Epithelial cell of proximal tubule (primary cell): ENCODE data around the gene DAAM2. TPM values are rescaled to one million over a fixed set of nuclear protein-coding genes. Genes with fewer than 3 reads are reported as not detected.

Experiments
- DNase-seq: peaks from one replicate; pipeline ENCODE4 v3.0.0-alpha.2; 2011; ENCODE audit warnings: low read depth
- H3K4me3 ChIP-seq: 2 replicates; pipeline ENCODE4 v1.5.1; 2011; ENCODE audit warnings: low read depth, mild to moderate bottlenecking, low read length
- CTCF ChIP-seq: conservative IDR thresholded peaks from 2 replicates; pipeline ENCODE4 v1.5.1; 2012; ENCODE audit warnings: low read depth, mild to moderate bottlenecking, low read length
- total RNA-seq: library from RNA; depleted of rRNA; stranded (reverse); fragments of >200 nt; gene quantifications from 2 replicates; pipeline ENCODE4 v1.2.3, GENCODE V29; 2015

The DAAM2 gene
- total RNA-seq, 1 donor from 2014 or later = 0.35 TPM

GRCh38 chr6:39941138-39941537, 149.0 kb downstream of the DAAM2 start:
- no peak for TF ChIP-seq CTCF
- no peak for DNase-seq
- no peak overlapping the region for H3K4me3 ChIP-seq

- DNase-seq = no peak
- no peak for TF ChIP-seq CTCF
- no peak overlapping the region for H3K4me3 ChIP-seq
Measured at GRCh38 chr6:39941820-39942219, 149.6 kb downstream of the DAAM2 start.

GRCh38 chr6:39942903-39943580, 150.9 kb downstream of the DAAM2 start:
- TF ChIP-seq CTCF = no peak
- H3K4me3 ChIP-seq = no peak overlapping the region
- no peak for DNase-seq

GRCh38 chr6:39945626-39946025, 153.4 kb downstream of the DAAM2 start:
- DNase-seq = no peak
- no peak overlapping the region for H3K4me3 ChIP-seq
- no peak for TF ChIP-seq CTCF

GRCh38 chr6:39947611-39948068, 155.5 kb downstream of the DAAM2 start:
- no peak for TF ChIP-seq CTCF
- DNase-seq = no peak
- no peak overlapping the region for H3K4me3 ChIP-seq

GRCh38 chr6:39948199-39948791, 156.1 kb downstream of the DAAM2 start:
- no peak for TF ChIP-seq CTCF

GRCh38 chr6:39950125-39950720, 158.0 kb downstream of the DAAM2 start:
- no peak overlapping the region for H3K4me3 ChIP-seq
- no peak for TF ChIP-seq CTCF
- no peak for DNase-seq

More at GRCh38 chr6:39948199-39948791, 156.1 kb downstream of the DAAM2 start:
- no peak for DNase-seq
- no peak overlapping the region for H3K4me3 ChIP-seq
